DND-41 (cell line): ENCODE measurements around the gene MFSD11.
"Not testable (repeated sequence)": the region's sequence is repeated elsewhere in the genome, so short reads cannot be mapped to it uniquely, and the experiment has no call there.

Source experiments
- EZH2 ChIP-seq: IDR thresholded peaks from 3 replicates; pipeline ENCODE4 v1.6.1; 2012; ENCODE audit warnings: borderline replicate concordance, low read depth, mild to moderate bottlenecking, moderate library complexity, low read length, inconsistent platforms; ENCODE audit not compliant: severe bottlenecking
- TF ChIP-seq, protein P1 (sequence below): IDR thresholded peaks from 2 replicates; pipeline ENCODE4 v1.5.1; 2012; ENCODE audit warnings: borderline replicate concordance, low read length, moderate library complexity, mild to moderate bottlenecking; ENCODE audit not compliant: poor library complexity, severe bottlenecking; ENCODE audit errors: extremely low read depth

DNA sequence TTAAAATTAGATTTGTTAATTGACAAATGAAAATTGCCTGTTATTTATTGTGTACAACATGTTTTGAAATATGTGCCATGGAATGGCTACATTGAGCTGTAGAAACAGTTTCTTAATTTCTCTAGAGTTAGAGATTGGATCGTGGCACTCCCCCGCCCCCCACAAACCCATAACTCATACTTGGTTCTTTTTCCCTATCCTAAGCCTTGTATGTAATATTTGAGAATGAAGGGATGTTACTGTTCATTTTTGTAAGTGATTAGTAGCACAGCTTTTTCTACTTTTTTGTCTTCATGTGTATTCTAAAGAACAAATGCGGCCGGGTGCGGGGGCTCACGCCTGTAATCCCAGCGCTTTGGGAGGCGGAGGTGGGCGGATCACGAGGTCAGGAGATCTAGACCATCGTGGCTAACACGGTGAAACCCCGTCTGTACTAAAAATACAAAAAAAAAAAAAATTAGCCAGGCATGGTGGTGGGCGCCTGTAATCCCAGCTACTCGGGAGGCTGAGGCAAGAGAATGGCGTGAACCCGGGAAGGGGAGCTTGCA lies 1.7 kb downstream of the MFSD11 start:
- TF ChIP-seq, protein P1, sequence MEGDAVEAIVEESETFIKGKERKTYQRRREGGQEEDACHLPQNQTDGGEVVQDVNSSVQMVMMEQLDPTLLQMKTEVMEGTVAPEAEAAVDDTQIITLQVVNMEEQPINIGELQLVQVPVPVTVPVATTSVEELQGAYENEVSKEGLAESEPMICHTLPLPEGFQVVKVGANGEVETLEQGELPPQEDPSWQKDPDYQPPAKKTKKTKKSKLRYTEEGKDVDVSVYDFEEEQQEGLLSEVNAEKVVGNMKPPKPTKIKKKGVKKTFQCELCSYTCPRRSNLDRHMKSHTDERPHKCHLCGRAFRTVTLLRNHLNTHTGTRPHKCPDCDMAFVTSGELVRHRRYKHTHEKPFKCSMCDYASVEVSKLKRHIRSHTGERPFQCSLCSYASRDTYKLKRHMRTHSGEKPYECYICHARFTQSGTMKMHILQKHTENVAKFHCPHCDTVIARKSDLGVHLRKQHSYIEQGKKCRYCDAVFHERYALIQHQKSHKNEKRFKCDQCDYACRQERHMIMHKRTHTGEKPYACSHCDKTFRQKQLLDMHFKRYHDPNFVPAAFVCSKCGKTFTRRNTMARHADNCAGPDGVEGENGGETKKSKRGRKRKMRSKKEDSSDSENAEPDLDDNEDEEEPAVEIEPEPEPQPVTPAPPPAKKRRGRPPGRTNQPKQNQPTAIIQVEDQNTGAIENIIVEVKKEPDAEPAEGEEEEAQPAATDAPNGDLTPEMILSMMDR = not testable (repeated sequence)
- not testable (repeated sequence) for TF ChIP-seq EZH2
